Stimulated activated naive CD8-positive, alpha-beta T cell treated with anti-CD3 and anti-CD28 coated beads, Interleukin-15, Interleukin-2, amounts not matched to agents 100 U/mL and 50 U/mL, for 24 hours (primary cell): ENCODE measurements around the gene MR1.

Source experiments
- ATAC-seq: fragments of 150-1000 bp; cut with Tn5 transposase; one replicate; pipeline ENCODE4 v1.10.0; 2021
- DNase-seq: peaks from one replicate; pipeline ENCODE4 v3.0.0; 2021

Gene MR1

DNA sequence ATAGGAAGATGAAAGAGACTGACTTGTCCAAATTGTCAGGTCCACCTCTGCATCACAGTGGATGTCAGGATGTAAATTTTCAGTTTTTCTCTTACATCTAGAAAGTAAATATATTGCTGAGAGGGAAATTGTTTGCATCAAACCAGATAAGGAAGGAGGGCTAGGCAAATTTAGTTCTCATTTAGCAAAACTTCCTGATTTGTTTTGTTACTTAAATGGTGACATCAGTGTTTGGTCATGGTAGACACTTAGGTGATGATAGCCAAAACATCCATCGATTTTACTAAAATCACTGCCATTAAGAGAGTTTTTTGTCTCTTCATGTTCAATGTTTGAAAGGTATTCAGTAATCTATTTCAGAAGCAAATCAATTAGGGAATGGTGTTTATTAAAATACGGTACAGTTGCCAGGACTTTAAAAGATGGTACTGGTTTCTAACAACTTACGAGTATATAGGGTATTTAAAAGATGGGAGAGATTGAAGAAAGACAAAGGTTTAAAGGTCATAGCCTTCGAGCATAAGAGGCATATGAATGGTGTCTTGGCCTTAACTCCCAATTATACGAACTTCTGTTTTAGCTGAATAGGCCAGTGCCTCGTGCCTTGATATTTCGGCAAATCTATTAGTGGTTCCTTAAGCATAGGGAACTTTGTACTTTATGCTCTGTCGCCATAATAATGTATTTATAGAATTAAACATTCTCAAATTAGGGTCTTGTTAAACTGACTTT is 57.7 kb downstream of the MR1 start:
- DNase-seq, result no peak
- ATAC-seq, result no peak

GRCh38 chr1:181092056-181092455 is 58.3 kb downstream of the MR1 start:
- DNase-seq (no peak), ATAC-seq (no peak)

DNA sequence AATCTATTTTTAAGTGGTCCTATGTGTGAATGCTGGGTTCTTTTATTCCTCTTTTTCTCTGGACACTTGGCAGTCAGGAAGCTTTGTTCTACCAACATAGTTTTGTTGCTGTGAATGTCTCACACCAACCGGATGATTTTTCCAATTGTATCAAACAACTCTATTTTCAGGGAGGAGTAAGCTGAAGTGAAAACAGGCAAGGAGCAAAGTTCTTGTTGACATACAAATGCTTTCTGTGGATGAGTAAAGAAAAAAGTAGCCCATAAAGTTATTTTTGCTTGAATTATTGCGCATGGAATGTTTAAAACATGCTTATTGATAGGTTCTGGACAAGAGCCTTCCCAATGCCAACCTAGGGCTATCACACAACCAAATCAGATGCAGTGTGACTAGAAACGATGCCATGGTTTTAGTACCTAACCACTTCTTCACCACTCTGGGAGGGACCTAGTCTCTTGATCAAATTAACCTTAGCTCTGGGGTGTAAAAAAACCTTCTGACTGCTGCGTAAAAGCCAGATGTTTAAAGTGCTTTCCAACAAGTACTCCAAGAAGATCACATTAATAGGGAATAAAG is 59.2 kb downstream of the MR1 start:
- ATAC-seq, result no peak
- no peak for DNase-seq

- DNase-seq (no peak), ATAC-seq (no peak)
Measured at GRCh38 chr1:181094416-181095212, 60.8 kb downstream of the MR1 start.

DNA sequence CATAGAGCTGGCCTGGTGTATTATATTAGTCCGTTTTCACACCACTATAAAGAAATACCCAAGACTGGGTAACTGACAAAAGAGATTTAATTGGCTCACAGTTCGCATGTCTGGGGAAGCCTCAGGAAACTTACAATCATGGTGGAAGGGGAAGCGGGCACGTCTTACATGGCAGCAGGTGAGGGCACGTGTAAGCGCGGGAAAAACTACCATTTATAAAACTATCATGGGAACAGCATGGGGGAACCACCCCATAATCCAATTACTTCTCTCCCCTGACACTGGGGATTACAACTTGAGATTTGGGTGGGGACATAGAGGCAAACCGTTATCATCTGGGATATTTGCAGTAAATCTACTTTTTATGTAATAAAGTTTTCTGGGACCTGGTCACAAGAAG is 61.5 kb downstream of the MR1 start:
- DNase-seq (no peak), ATAC-seq (no peak)

DNA sequence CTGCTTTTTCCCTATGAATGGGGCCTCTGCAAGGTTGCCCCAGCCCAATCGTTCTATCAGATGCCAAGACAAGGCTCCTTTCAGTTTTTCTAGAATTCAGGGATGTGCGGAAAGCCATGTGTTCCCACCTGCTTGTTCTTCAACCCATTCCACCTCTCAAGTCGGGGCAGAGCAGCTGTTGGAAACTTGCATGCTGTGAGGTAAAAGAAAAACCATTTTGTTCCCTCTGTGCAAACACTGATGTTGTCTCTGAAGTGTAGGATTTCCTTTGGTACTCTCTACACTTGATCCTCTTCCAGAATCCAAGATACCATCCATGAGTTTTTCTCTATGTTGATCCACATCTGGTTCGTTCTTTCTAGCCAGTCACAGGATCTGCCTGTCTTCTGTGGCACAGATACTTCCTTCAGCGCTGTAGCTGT is 62.0 kb downstream of the MR1 start:
- ATAC-seq (no peak), DNase-seq (no peak)

DNA sequence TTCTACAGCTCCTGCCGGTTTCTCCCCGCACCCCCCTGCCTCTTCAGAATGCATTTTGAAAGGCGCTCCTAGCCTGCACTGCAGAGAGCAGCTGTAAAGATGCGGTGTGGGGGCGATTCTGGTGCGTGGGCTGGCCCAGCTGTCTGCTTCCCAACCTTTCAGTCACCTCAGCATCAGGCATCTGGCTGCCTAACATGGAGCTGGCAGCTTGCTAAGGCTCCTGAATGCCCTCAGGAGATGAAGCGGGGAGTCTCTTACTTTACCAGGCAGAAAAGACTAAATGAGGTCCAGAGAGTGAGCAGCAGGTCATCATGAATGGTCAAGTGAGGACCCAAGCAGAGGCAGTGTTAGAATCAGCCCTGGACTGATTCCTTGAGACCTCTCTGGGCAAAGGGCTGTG is 63.5 kb downstream of the MR1 start:
- DNase-seq, result no peak
- ATAC-seq, result no peak

DNA sequence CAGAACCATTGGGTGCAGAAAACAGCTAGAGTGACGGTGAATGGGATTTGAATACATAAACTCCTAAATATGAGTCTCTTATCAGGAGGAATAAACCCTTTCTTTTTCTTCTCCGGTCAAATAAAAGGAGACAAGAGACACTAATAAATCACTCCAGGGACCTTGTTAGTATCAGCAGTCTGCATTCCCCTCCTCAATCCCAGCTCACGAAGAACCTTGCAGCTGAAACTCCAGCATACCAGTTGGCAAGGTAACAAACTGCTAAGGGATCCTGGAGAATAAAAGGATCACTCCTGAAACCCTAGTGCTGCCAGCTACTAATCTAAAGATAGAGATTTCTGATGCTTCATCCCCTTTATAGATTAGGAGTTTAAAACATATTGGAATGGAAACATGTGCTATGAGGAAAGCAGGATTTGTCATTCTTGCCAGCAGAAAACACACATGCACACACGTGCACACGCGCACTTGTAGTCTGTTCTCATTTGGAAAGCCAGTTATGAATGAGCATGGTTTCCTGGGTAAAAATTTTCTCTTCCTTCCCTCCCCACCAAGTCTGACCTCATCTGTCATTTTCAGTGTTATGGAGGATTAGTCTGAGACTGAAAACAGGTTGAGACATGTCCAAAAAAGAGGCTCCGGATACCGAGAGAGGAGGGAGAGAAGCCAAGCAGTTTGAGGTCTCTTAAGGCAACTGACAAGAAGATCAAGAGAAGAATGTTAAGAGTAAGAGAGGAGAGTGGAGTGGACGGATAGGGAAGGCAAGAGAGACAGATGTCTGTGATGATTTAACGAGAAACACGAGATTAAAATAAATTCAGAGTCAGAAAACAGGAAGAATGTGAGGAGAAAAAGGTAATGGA is 65.6 kb downstream of the MR1 start:
- DNase-seq (peak; percentile 35), ATAC-seq (peak; percentile 83)

DNA sequence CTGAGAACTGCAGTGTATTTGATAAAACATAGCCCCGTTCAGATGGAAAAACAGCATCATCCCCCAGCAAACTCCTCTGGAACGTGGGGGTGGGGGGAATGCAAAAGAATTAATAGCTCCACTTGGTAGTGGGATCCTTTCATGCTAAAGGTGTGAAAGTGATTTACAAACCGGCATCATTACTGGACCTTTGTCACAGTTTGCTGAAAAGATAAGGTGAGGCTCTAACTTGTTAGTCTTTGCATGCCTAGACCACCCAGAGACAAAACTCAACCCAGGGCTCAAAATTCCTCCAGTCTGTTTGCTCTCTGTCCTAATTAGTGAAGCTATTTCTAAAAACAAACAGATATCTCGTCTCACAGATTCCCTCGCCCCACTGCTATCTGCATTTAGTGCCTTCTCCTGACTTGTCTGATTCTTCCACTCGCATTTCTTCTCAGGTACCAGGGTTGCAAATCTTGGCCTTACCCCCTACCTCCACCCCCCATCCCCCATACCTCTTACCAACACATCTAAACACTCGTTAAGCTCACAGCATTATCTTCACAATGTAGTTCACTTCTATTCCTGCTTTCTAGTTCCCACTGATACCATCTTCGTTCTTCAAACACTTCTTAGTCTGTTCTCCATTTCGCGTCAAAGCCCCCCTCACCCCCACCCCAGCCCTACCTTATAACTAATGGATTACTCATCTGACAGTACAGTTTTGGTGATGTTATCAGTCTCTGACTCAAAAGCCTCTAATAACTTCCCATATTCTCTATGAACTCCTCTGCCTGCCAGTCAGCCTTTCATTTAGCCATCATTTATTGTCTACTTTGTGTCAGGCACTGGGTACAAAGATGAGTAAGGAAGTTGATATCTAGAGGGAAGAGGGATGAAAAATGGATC is 66.5 kb downstream of the MR1 start:
- peak; percentile 49 for DNase-seq
- peak; percentile 12 for ATAC-seq

DNA sequence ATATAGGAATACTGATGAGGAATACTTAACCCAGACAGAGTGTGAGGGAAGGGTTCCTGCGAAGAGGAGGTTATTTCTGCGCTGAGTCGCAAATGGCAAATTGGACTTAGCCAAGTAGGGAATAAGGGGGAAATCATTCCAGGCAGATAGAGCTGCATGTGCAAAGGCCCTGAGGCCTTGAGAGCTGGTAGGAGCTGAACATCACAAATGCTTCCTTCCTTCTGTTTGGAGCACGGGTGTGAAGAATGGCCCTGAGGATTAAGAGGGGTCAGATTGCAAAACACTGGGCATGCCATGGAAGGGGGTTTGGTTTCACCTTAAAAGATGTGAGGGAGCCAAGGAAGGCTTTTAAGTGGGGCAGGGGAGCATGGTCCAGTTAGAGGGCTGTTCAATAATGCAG is 67.2 kb downstream of the MR1 start:
- no peak for DNase-seq
- ATAC-seq, result no peak

DNA sequence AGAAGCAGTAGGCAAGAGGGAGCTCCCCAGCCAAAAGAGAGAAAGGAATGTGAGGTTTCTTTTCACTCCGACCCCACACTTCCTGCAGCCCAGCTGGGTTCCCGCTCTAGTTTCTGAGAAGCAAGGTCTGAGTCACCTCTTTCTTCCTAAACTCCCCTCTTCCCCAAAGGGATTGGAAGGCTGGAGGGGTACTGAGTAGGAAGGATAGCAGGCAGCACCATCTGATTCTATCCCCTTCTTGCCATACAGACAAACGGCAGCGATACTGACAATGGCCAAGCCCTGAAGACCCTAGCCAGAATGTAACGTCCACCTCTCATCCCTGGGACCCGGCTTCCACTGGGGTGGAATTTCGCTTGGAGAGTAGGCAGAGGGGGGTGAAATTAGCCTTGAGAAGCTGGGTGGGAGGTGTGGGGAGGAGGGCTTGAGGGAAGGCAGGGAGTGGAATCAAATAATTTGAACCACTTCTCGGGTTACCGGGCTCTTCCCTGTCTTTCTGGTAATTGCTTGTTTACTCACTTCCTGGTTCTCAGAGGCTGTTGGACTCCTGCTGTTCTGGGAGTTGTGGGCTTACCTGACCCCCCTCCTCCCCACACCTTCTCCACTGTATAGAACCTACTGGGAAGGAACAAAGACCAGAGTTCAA is 67.9 kb downstream of the MR1 start:
- DNase-seq (no peak), ATAC-seq (no peak)

GRCh38 chr1:181102841-181103240 is 69.1 kb downstream of the MR1 start:
- ATAC-seq, result no peak
- DNase-seq, result no peak

DNA sequence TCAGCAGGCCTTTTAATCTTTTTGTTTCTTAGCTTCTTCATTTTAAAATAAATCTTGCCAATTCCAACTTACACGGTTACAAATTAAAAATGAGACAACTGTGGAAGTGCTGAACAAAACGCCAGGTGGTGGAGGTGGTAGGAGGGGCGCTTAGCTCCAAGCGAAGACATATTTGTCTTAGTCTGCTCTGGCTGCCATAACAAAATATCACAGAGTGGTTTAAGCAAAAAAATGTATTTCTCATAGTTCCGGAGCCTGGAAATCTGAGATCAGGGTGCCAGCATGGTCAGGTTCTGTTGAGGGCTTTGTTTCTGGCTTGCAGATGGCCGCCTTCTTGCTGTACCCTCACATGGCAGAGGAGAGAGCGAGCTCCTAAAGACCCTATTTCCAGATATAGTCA is 69.6 kb downstream of the MR1 start:
- no peak for ATAC-seq
- no peak for DNase-seq

- DNase-seq, result no peak
- no peak for ATAC-seq
Measured at GRCh38 chr1:181104042-181104789, 70.4 kb downstream of the MR1 start.

- peak; percentile 22 for ATAC-seq
- DNase-seq, result peak; percentile 58
Measured at GRCh38 chr1:181104790-181105133, 71.0 kb downstream of the MR1 start.

DNA sequence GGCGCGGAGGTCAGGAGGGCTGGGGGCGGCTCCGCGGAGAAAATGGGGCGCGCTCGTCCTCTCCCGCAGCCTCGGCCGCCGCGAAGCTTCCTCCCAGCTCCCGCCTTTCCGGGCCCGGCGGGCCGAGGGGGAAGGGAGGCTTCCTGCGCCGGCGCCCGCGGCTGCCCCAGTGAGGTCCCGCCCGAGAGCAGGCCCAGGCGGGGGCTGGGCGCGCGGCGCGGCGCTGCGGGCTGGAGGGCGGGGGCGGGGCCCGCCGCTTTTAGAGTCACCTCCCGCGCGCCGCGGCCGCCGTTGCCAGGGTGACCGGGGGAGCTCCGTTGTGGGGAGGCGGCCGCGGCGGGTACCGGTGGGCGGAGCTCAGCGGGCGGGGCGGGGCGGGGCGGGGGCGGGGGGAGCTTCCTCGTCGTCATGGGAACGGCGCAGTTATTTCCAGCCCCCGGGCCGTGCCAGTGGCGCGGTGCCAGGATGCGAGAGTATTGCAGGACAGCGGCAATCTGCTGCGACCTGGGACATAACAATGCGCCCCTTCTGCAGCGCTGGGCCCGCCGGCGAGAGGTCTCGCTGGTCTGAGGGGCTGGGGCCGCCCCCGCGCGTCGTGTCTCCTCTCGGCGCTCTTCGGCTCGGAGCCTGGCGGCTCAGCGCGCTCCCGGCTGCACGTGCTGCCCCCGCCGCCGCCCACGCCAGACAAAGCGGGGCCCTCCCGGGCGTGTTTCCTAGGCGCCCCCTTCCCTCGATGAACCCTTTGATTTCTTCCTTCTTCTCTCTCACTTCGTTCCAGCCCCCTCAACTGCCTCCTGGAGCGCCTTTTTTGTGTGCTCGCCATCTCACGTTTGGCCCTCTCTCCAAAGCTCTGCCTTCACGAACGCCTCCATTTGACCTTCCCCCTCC is 71.6 kb downstream of the MR1 start:
- DNase-seq (peak; percentile 94), ATAC-seq (peak; percentile 87)

- DNase-seq, result no peak
- no peak for ATAC-seq
Measured at GRCh38 chr1:181106022-181106312, 72.2 kb downstream of the MR1 start.

GRCh38 chr1:181106479-181106878 is 72.7 kb downstream of the MR1 start:
- no peak for ATAC-seq

GRCh38 chr1:181107711-181108110 is 73.9 kb downstream of the MR1 start:
- DNase-seq, result no peak
- ATAC-seq, result no peak

More at GRCh38 chr1:181106479-181106878, 72.7 kb downstream of the MR1 start:
- DNase-seq, result no peak
